Measurements from ENCODE around the gene CDK14. TPM values are rescaled to one million over a fixed set of nuclear protein-coding genes. Genes with fewer than 3 reads are reported as not detected.

CDK14 gene
- total and polyA plus RNA-seq, 2 donors (not counting 1 experiment from before 2014, with no cell fraction given): 42.1 to 167 TPM

DNA sequence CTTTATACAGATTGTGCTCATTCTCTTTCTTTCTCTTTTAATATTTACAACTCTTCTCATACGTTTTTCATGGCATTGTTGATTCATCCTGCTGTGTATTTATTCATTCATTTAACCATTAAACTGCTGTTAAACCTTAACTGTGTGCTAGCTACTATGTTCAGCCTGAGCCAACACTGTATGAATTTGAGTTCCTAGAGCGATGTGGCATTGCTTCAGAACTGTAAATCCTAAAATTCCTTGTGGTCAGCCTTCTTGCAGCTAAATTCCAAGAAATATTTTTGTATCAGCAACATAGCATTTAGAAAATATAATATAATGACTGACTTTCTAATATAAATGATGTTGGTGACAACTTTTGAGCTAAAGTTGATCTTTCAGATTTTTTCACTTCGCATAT lies 483.4 kb downstream of the CDK14 start:
- no peak overlapping the region for H3K4me2 ChIP-seq (replicated peaks; ENCODE audit: low read depth, low read length, poor library complexity, severe bottlenecking)
- Mint-ChIP-seq H3K9me3 (ENCODE audit: insufficient read depth) (peaks cover 2% of the 10 kb centered on the region), H3K4me3 (no peak overlapping the region), H3K27me3 (no peaks in the 10 kb centered on the region), H3K27ac (no peak overlapping the region), H3K4me1 (peaks cover 22% of the 10 kb centered on the region)
- CTCF ChIA-PET: interaction anchor here (0.6 to 2.0 kb wide), 3 partner anchors 10 to 64 kb away, joined by 3 to 4 read pairs (median 3); no protein-coding TSS in a partner anchor
- peaks cover 4% of the 10 kb centered on the region for H4K20me1 ChIP-seq (ENCODE audit: control insufficient read depth, insufficient read depth, low read length, poor library complexity, severe bottlenecking)
- H3K36me3 ChIP-seq (replicated peaks in 1 of 2; ENCODE audit: control extremely low read depth in 1 of 2, control insufficient read depth in 1 of 2, extremely low read depth in 1 of 2, insufficient read depth in 2 of 2, low read length in 1 of 2): peaks cover 0 to 5% of the 10 kb centered on the region in 2 experiments
- H3K9ac ChIP-seq (ENCODE audit: low read length): no peak overlapping the region
- H3K4me3 ChIP-seq (ENCODE audit: control extremely low read depth in 1 of 5, extremely low read depth in 1 of 5, insufficient read depth in 1 of 5, low read depth in 2 of 5, low read length in 4 of 5): no peak overlapping the region
- peaks cover 0 to 5% of the 10 kb centered on the region in 2 donors for H3K4me1 ChIP-seq (ENCODE audit: control insufficient read depth in 2 of 2, insufficient read depth in 2 of 2, low read length in 2 of 2)
- intact Hi-C loops (cut with micrococcal nuclease): no loop called here
- POLR2A ChIA-PET: no interaction called here
- no peaks in the 10 kb centered on the region for H3K27me3 ChIP-seq (replicated peaks in 1 of 4; ENCODE audit: control extremely low read depth in 1 of 4, control insufficient read depth in 3 of 4, insufficient read depth in 4 of 4, low read length in 3 of 4)
- no peak overlapping the region for H2AFZ ChIP-seq (ENCODE audit: insufficient read depth, low read depth, low read length, poor library complexity, severe bottlenecking)
- WGBS (ENCODE audit: insufficient coverage): 100% methylated on average over 1 of the region's 3 CpGs
- DNase-seq (no peak), ATAC-seq (ENCODE audit: low read depth) (no peak)
- no peak overlapping the region for H3K27ac ChIP-seq (ENCODE audit: low read length in 2 of 2)
- no peaks in the 10 kb centered on the region for H3K9me3 ChIP-seq (ENCODE audit: control extremely low read depth in 1 of 3, control insufficient read depth in 2 of 3, insufficient read depth in 1 of 3, low read length in 2 of 3)
- TF ChIP-seq, protein P1, sequence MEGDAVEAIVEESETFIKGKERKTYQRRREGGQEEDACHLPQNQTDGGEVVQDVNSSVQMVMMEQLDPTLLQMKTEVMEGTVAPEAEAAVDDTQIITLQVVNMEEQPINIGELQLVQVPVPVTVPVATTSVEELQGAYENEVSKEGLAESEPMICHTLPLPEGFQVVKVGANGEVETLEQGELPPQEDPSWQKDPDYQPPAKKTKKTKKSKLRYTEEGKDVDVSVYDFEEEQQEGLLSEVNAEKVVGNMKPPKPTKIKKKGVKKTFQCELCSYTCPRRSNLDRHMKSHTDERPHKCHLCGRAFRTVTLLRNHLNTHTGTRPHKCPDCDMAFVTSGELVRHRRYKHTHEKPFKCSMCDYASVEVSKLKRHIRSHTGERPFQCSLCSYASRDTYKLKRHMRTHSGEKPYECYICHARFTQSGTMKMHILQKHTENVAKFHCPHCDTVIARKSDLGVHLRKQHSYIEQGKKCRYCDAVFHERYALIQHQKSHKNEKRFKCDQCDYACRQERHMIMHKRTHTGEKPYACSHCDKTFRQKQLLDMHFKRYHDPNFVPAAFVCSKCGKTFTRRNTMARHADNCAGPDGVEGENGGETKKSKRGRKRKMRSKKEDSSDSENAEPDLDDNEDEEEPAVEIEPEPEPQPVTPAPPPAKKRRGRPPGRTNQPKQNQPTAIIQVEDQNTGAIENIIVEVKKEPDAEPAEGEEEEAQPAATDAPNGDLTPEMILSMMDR (IDR thresholded peaks at IDR 0.05): no peak
- no peak for TF ChIP-seq EZH2 (IDR thresholded peaks at IDR 0.05; ENCODE audit: borderline replicate concordance, insufficient read depth, low read depth, low read length, poor library complexity, severe bottlenecking)
- no peaks in the 10 kb centered on the region for H3K79me2 ChIP-seq (ENCODE audit: control insufficient read depth, insufficient read depth, low read length)

DNA sequence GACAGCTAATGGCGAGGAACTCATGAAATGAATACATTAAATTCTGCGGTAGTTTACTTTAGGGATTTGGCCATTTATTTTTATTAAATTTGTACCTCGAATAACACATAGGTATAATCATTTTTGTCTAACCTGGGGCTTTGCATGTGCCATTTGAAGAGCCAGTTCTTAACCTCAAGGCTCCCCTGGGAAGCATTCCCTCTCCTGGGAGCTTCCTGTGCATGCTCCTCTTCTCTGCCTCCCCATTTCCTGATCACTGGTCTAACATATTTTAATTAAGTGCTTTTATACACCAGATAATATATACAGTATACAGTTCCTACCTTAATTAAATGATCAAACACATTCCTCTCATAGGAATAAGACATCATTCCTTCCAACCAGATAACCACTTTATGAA lies 484.2 kb downstream of the CDK14 start:
- no peak overlapping the region for H3K4me2 ChIP-seq (replicated peaks; ENCODE audit: low read depth, low read length, poor library complexity, severe bottlenecking)
- Mint-ChIP-seq H3K27ac (no peak overlapping the region), H3K4me3 (no peak overlapping the region), H3K27me3 (no peaks in the 10 kb centered on the region), H3K4me1 (peaks cover 22% of the 10 kb centered on the region), H3K9me3 (ENCODE audit: insufficient read depth) (peaks cover 2% of the 10 kb centered on the region)
- H3K4me3 ChIP-seq (ENCODE audit: control extremely low read depth in 1 of 5, extremely low read depth in 1 of 5, insufficient read depth in 1 of 5, low read depth in 2 of 5, low read length in 4 of 5): no peak overlapping the region
- H3K36me3 ChIP-seq (replicated peaks in 1 of 2; ENCODE audit: control extremely low read depth in 1 of 2, control insufficient read depth in 1 of 2, extremely low read depth in 1 of 2, insufficient read depth in 2 of 2, low read length in 1 of 2): peaks cover 0 to 7% of the 10 kb centered on the region in 2 experiments
- intact Hi-C loops (cut with micrococcal nuclease): loop anchor here (10.0 kb wide), 2 partner anchors 184 to 1364 kb away; partner anchors contain the start of genes FZD1 and GATAD1
- ATAC-seq (ENCODE audit: low read depth) (no peak), DNase-seq (no peak)
- CTCF ChIA-PET: interaction anchor here (1.1 kb wide), 1 partner anchor 63 kb away, joined by 3 read pairs; no protein-coding TSS in a partner anchor
- H3K4me1 ChIP-seq (ENCODE audit: control insufficient read depth in 2 of 2, insufficient read depth in 2 of 2, low read length in 2 of 2): peaks cover 0 to 5% of the 10 kb centered on the region in 2 donors
- TF ChIP-seq, protein P1 (IDR thresholded peaks at IDR 0.05): no peak
- no peak for TF ChIP-seq EZH2 (IDR thresholded peaks at IDR 0.05; ENCODE audit: borderline replicate concordance, insufficient read depth, low read depth, low read length, poor library complexity, severe bottlenecking)
- H3K27ac ChIP-seq (ENCODE audit: low read length in 2 of 2): no peak overlapping the region
- H3K79me2 ChIP-seq (ENCODE audit: control insufficient read depth, insufficient read depth, low read length): no peaks in the 10 kb centered on the region
- peaks cover 4% of the 10 kb centered on the region for H4K20me1 ChIP-seq (ENCODE audit: control insufficient read depth, insufficient read depth, low read length, poor library complexity, severe bottlenecking)
- H3K27me3 ChIP-seq (replicated peaks in 1 of 4; ENCODE audit: control extremely low read depth in 1 of 4, control insufficient read depth in 3 of 4, insufficient read depth in 4 of 4, low read length in 3 of 4): no peaks in the 10 kb centered on the region
- WGBS (ENCODE audit: insufficient coverage): no CpG with 5 or more reads among the region's 3 CpGs
- H3K9me3 ChIP-seq (ENCODE audit: control extremely low read depth in 1 of 3, control insufficient read depth in 2 of 3, insufficient read depth in 1 of 3, low read length in 2 of 3): no peaks in the 10 kb centered on the region
- no peak overlapping the region for H2AFZ ChIP-seq (ENCODE audit: insufficient read depth, low read depth, low read length, poor library complexity, severe bottlenecking)
- POLR2A ChIA-PET: no interaction called here
- H3K9ac ChIP-seq (ENCODE audit: low read length): no peak overlapping the region
